Fibroblast of lung (primary cell): ENCODE measurements around the gene CTRL. TPM values are rescaled to one million over a fixed set of nuclear protein-coding genes. Genes with fewer than 3 reads are reported as not detected.

Experiments used
- DNase-seq, 2 donors: peaks; one replicate each; pipeline versions ENCODE4 v3.0.0 to v3.0.0-alpha.2; 2010; ENCODE audit warnings: low read depth in 2 of 2
- H2AFZ ChIP-seq: 2 replicates; pipeline ENCODE4 v1.5.1; 2012; ENCODE audit warnings: low read length, control low read depth, inconsistent platforms
- H3K27ac ChIP-seq: 2 replicates; pipeline ENCODE4 v1.5.1; 2011; ENCODE audit warnings: low read length, control low read depth; ENCODE audit not compliant: insufficient read depth
- H3K27me3 ChIP-seq: 2 replicates; pipeline ENCODE4 v1.5.1; 2011; ENCODE audit warnings: mild to moderate bottlenecking, low read length; ENCODE audit not compliant: control insufficient read depth, insufficient read depth
- H3K36me3 ChIP-seq: 2 replicates; pipeline ENCODE4 v1.5.1; 2011; ENCODE audit warnings: low read length; ENCODE audit not compliant: control insufficient read depth, insufficient read depth
- H3K4me1 ChIP-seq: 2 replicates; pipeline ENCODE4 v1.5.1; 2011; ENCODE audit warnings: low read length; ENCODE audit not compliant: control insufficient read depth, insufficient read depth; ENCODE audit errors: extremely low read depth
- H3K4me2 ChIP-seq: 2 replicates; pipeline ENCODE4 v1.5.1; 2011; ENCODE audit warnings: low read length, control low read depth; ENCODE audit not compliant: insufficient read depth; ENCODE audit errors: extremely low read depth
- H3K4me3 ChIP-seq, 4 experiments: fragments of 200-600 bp in 1 of 4; sonication (generic) in 1 of 4; replicated peaks in 1 of 4; 2 replicates each; pipeline ENCODE4 v1.5.1; 2011 to 2016; ENCODE audit warnings: low read length in 4 of 4, low read depth in 3 of 4, mild to moderate bottlenecking in 3 of 4, control low read depth in 2 of 4, inconsistent platforms in 1 of 4, mixed read lengths in 1 of 4; ENCODE audit not compliant: insufficient read depth in 1 of 4; ENCODE audit errors: control extremely low read depth in 1 of 4
- H3K79me2 ChIP-seq: 2 replicates; pipeline ENCODE4 v1.5.1; 2012; ENCODE audit warnings: mild to moderate bottlenecking, low read length, inconsistent platforms; ENCODE audit not compliant: control insufficient read depth, insufficient read depth
- H3K9ac ChIP-seq: 2 replicates; pipeline ENCODE4 v1.5.1; 2011; ENCODE audit warnings: mild to moderate bottlenecking, low read length, control low read depth; ENCODE audit not compliant: insufficient read depth
- H3K9me3 ChIP-seq: 2 replicates; pipeline ENCODE4 v1.5.1; 2012; ENCODE audit warnings: low read depth, low read length; ENCODE audit not compliant: control insufficient read depth, insufficient read depth
- H4K20me1 ChIP-seq: 2 replicates; pipeline ENCODE4 v1.5.1; 2011; ENCODE audit warnings: low read length; ENCODE audit not compliant: control insufficient read depth, insufficient read depth; ENCODE audit errors: extremely low read depth
- EZH2 ChIP-seq: IDR thresholded peaks from 2 replicates; pipeline ENCODE4 v1.5.1; 2012; ENCODE audit warnings: low read length, control low read depth, mild to moderate bottlenecking; ENCODE audit errors: missing control alignments
- polyA plus RNA-seq, 2 donors: library from polyadenylated mRNA; depleted of rRNA in 1 of 2; stranded (reverse) in 1 of 2; unstranded in 1 of 2; fragments of >200 nt; gene quantifications; 2 replicates each; pipeline ENCODE4 v1.2.1, GENCODE V29; 2011 to 2012; ENCODE audit warnings: missing spikeins in 1 of 2
- total RNA-seq: library from RNA; depleted of rRNA; stranded (reverse); fragments of >200 nt; gene quantifications from 2 replicates; pipeline ENCODE4 v1.2.1, GENCODE V29; 2014
- TF ChIP-seq, protein P1 (sequence below), 2 donors: IDR thresholded peaks in 1 of 2; conservative IDR thresholded peaks in 1 of 2; 1 replicate in 1 of 2; 2 replicates in 1 of 2; pipeline ENCODE4 v1.5.1; 2011 to 2012; ENCODE audit warnings: low read length in 2 of 2, control low read depth in 1 of 2, inconsistent platforms in 1 of 2, low read depth in 1 of 2, mild to moderate bottlenecking in 1 of 2

Gene CTRL
- total and polyA plus RNA-seq, 2 donors (not counting 1 experiment from before 2014, with no cell fraction given): 0.14 to 0.33 TPM

DNA sequence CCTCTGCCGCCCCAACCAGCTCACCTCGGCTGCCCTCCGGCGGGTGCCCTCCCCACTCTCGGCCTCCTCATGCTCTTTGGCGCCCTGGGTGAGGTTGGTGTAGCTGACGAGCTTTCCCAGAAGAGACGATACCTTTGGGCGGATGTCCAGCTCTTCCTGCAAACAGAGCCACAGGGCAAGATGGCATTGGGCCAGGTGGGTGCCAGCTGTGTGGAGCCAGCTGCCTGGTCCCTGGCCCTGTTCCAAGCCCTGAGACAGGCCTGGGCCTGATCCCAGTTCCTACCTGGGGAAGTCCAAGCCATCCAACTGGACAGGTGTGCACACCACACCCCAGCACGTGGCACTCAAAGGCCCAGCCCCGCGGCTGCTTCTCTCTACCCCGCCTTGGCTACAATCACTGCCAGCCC, 29.9 kb upstream of the CTRL start:
- H3K9me3 ChIP-seq: no peaks in the 10 kb centered on the region
- H3K27me3 ChIP-seq: no peaks in the 10 kb centered on the region
- no peak overlapping the region for H3K27ac ChIP-seq
- H2AFZ ChIP-seq: no peak overlapping the region
- peaks cover 33% of the 10 kb centered on the region for H3K4me1 ChIP-seq
- DNase-seq: no peak
- H3K9ac ChIP-seq: no peak overlapping the region
- peaks cover 73% of the 10 kb centered on the region for H3K79me2 ChIP-seq
- TF ChIP-seq EZH2: no peak
- TF ChIP-seq, protein P1, sequence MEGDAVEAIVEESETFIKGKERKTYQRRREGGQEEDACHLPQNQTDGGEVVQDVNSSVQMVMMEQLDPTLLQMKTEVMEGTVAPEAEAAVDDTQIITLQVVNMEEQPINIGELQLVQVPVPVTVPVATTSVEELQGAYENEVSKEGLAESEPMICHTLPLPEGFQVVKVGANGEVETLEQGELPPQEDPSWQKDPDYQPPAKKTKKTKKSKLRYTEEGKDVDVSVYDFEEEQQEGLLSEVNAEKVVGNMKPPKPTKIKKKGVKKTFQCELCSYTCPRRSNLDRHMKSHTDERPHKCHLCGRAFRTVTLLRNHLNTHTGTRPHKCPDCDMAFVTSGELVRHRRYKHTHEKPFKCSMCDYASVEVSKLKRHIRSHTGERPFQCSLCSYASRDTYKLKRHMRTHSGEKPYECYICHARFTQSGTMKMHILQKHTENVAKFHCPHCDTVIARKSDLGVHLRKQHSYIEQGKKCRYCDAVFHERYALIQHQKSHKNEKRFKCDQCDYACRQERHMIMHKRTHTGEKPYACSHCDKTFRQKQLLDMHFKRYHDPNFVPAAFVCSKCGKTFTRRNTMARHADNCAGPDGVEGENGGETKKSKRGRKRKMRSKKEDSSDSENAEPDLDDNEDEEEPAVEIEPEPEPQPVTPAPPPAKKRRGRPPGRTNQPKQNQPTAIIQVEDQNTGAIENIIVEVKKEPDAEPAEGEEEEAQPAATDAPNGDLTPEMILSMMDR (conservative IDR thresholded peaks at IDR 0.05 in 1 of 2, IDR thresholded peaks at IDR 0.05 in 1 of 2; ENCODE audit: low read depth in 1 of 2, low read length in 2 of 2): no peak
- no peak overlapping the region for H3K4me3 ChIP-seq
- H4K20me1 ChIP-seq: no peaks in the 10 kb centered on the region
- no peak overlapping the region for H3K4me2 ChIP-seq
- H3K36me3 ChIP-seq: peaks cover 38% of the 10 kb centered on the region

DNA sequence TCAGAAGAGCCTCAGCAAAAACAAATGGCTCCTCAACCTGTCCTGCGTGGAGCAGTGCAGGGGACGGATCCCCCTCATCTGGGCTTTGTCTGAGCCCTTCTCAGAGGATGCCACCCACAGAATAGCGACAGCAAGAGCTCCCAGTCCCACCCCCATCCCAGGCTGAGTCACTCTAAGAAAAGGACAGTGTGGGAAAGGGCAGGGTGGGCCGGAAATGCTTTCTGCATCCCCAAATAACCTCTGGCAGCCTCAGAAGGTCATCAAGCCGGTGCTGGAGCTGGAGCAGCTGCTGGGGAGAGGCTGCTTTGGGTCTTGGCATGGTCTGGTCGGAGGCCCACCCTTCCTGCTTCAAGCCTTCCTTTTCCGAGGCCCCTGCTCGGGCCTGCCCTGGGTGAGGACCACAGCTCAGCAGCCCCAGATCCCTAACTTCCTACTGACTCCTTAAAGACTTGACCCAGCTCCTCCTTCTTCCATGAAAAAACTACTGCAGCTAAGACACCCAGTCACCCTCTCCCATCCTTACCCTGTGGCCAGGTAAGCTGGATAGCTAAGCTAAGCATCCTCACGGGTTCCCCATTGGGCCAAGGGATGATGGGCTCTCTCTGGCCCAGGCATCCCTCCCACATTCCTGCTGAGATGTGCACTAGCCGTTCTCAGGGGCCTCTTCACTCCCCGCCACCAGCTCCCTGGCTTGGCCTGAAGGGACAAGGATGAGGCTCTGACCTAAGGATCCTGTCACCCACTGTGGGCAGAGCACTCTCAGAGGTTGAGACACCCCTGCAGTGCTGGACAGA, 28.1 kb upstream of the CTRL start:
- no peaks in the 10 kb centered on the region for H3K27me3 ChIP-seq
- H3K27ac ChIP-seq: peak overlapping the region; percentile 65
- DNase-seq: peak; percentile 46 to 86
- no peaks in the 10 kb centered on the region for H4K20me1 ChIP-seq
- peak overlapping the region; percentile 17 for H3K4me2 ChIP-seq
- H3K4me3 ChIP-seq: no peak overlapping the region
- peaks cover 56% of the 10 kb centered on the region for H3K79me2 ChIP-seq
- no peak for TF ChIP-seq EZH2
- no peak overlapping the region for H2AFZ ChIP-seq
- no peaks in the 10 kb centered on the region for H3K9me3 ChIP-seq
- no peak overlapping the region for H3K9ac ChIP-seq
- H3K36me3 ChIP-seq: peaks cover 41% of the 10 kb centered on the region
- H3K4me1 ChIP-seq: peaks cover 23% of the 10 kb centered on the region

DNA sequence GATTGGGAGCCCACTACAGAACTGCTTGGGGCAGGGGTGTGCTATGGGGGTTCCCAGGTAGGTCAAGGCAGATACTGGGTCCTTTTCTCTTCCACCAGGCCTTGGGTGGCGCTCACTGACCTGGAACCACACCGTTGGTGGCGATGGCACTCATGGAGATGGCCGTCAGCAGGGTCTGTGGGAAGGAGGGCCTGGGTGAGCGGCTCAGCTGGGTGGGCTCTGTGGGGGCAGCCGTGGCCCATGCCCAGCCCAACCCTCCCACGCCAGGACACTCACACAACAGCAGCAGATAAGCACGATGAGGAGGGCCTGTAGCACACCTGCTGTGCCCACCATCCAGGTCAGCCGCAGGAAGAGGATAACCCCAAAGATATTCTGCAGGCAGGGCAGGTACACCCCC, 26.0 kb upstream of the CTRL start:
- Histone ChIP-seq H3K4me1 (peaks cover 18% of the 10 kb centered on the region), H3K79me2 (peaks cover 37% of the 10 kb centered on the region), H3K9me3 (no peaks in the 10 kb centered on the region), H3K27ac (no peak overlapping the region), H3K4me2 (no peak overlapping the region), H3K9ac (no peak overlapping the region), H4K20me1 (no peaks in the 10 kb centered on the region), H2AFZ (no peak overlapping the region), H3K4me3 (no peak overlapping the region), H3K36me3 (peaks cover 45% of the 10 kb centered on the region), H3K27me3 (no peaks in the 10 kb centered on the region)
- TF ChIP-seq, protein P1 (conservative IDR thresholded peaks at IDR 0.05 in 1 of 2, IDR thresholded peaks at IDR 0.05 in 1 of 2; ENCODE audit: low read depth in 1 of 2, low read length in 2 of 2): no peak
- TF ChIP-seq EZH2: no peak
- DNase-seq: no peak
